ENCODE measurements around the gene GDNF.
A peak's percentile ranks its signal among the peaks of the same experiment; 100 is the strongest.

GDNF gene

DNA sequence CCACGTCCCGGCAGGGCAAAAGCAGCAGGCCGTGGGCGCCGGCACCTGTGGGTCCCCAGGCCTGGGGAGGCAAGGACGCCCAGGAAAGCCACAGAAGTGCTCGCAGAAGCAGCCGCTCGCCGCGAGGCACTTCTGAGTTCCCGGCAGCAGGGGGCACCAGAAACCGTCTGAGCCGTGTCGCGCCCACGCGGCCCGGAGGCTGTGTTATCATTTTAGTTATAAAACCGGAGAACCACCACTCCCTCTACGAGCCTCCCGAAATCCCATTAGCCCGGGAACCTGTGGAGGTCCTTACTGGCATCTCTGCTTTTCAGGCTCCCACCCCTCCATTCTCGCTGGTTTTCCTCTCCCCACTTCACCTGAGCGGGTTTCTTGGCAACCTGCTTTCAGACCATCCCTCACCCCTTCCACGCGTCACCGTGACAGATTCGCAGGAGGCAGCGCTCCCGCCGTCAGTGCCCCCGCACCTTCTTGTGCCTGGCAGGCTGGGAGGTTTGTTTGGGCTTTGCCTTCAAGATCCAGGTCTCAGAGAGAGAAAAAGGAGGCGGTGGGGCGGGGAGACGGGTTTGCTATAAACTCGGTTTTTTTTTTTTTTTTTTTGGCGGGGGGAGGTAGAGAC is 2.3 kb downstream of the GDNF start:
- Histone ChIP-seq H3K4me1 (ENCODE audit: control insufficient read depth, insufficient read depth, low read length) (peaks cover 19% of the 10 kb centered on the region), H3K36me3 (ENCODE audit: control insufficient read depth in 2 of 2, insufficient read depth in 1 of 2, low read length in 2 of 2) (peaks cover 0 to 6% of the 10 kb centered on the region in 2 experiments; a peak in 1 of 3 replicates), H3K4me3 (ENCODE audit: low read depth, low read length) (peak overlapping the region; percentile 8; the same call in 1 of the 2 replicates), H3K27ac (ENCODE audit: extremely low read depth, low read depth, low read length) (no peak overlapping the region), H3K9me3 (ENCODE audit: control insufficient read depth, insufficient read depth, low read depth, low read length) (no peaks in the 10 kb centered on the region)
- ChIA-PET CTCF (interaction anchor here (0.6 to 1.5 kb wide), 7 partner anchors 11 to 1428 kb away, joined by 3 to 7 read pairs (median 3); no protein-coding TSS in a partner anchor), POLR2A (no interaction called here)
- TF ChIP-seq EGR2 (tag by site-specific recombination; IDR thresholded peaks at IDR 0.05; ENCODE audit: low read depth) (no peak), ZIC2 (tag by site-specific recombination; IDR thresholded peaks at IDR 0.05) (no peak), ZNF626 (tag by site-specific recombination; IDR thresholded peaks at IDR 0.05) (no peak), ZNF354C (tag by site-specific recombination; IDR thresholded peaks at IDR 0.05; ENCODE audit: borderline replicate concordance, low read depth) (no peak), ZNF623 (tag by site-specific recombination; IDR thresholded peaks at IDR 0.05) (no peak), TRIM28 (IDR thresholded peaks at IDR 0.05; ENCODE audit: borderline replicate concordance, low read length) (no peak), ZNF302 (tag by site-specific recombination; IDR thresholded peaks at IDR 0.05; ENCODE audit: low read depth) (no peak), ZNF76 (tag by site-specific recombination; IDR thresholded peaks at IDR 0.05; ENCODE audit: borderline replicate concordance, low read depth) (no peak), ZNF37A (tag by site-specific recombination; IDR thresholded peaks at IDR 0.05) (no peak), ZNF701 (tag by site-specific recombination; IDR thresholded peaks at IDR 0.05) (no peak)
- TF ChIP-seq, protein P1, sequence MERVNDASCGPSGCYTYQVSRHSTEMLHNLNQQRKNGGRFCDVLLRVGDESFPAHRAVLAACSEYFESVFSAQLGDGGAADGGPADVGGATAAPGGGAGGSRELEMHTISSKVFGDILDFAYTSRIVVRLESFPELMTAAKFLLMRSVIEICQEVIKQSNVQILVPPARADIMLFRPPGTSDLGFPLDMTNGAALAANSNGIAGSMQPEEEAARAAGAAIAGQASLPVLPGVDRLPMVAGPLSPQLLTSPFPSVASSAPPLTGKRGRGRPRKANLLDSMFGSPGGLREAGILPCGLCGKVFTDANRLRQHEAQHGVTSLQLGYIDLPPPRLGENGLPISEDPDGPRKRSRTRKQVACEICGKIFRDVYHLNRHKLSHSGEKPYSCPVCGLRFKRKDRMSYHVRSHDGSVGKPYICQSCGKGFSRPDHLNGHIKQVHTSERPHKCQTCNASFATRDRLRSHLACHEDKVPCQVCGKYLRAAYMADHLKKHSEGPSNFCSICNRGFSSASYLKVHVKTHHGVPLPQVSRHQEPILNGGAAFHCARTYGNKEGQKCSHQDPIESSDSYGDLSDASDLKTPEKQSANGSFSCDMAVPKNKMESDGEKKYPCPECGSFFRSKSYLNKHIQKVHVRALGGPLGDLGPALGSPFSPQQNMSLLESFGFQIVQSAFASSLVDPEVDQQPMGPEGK (tag by site-specific recombination; IDR thresholded peaks at IDR 0.05), result no peak

DNA sequence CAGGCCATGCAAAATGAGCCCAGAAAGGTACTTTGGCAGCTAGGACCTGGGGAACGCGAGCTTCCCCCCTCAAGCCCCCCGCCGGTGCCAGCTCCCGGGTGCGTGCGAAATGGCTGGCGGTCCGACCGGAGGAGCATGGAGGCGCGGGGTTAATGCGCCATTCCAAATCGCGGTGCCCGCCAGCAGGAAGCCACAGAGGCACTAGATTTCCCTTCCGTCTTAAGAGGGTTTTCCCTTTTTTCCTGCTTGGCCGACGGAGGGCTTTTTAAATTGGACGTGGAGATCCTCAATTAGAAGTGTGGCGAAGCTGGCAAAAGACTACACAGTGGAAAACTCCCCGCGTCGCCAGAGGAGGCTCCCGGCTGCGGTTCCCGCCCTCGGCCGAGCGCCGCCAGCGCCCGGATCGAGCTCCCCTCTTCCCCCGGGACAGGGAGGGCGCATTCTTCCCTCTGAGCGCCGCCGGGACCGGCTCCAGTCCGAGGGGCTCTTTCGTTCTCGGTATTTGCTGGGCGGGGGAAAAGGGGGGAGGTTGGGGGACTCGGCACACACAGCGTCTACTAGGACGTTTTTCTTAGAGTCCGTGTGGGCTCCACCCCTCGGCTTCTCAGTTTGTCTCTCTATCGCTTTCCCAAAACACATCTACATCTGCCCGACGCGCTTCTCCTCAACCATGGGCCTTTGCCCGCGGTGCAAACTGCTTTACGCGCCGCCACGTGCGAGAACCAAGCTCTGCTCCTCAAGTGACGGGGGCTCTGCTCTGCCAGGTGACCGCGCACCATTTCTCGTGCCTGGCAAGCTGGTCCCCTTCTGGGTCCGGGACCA is 3.0 kb downstream of the GDNF start:
- ChIA-PET POLR2A (no interaction called here), CTCF (interaction anchor here (0.6 to 1.5 kb wide), 11 partner anchors 11 to 1427 kb away, joined by 3 to 7 read pairs (median 3); no protein-coding TSS in a partner anchor)
- TF ChIP-seq ZEB2 (tag by site-specific recombination; IDR thresholded peaks at IDR 0.05) (no peak), ZSCAN23 (tag by site-specific recombination; IDR thresholded peaks at IDR 0.05) (no peak)
- no peak overlapping the region for H3K27ac ChIP-seq (ENCODE audit: extremely low read depth, low read depth, low read length)
- no peaks in the 10 kb centered on the region for H3K9me3 ChIP-seq (ENCODE audit: control insufficient read depth, insufficient read depth, low read depth, low read length)
- peaks cover 22% of the 10 kb centered on the region for H3K4me1 ChIP-seq (ENCODE audit: control insufficient read depth, insufficient read depth, low read length)
- peak overlapping the region; percentile 8 for H3K4me3 ChIP-seq (ENCODE audit: low read depth, low read length)
- peaks cover 0 to 12% of the 10 kb centered on the region in 2 experiments; a peak in 1 of 3 replicates for H3K36me3 ChIP-seq (ENCODE audit: control insufficient read depth in 2 of 2, insufficient read depth in 1 of 2, low read length in 2 of 2)

DNA sequence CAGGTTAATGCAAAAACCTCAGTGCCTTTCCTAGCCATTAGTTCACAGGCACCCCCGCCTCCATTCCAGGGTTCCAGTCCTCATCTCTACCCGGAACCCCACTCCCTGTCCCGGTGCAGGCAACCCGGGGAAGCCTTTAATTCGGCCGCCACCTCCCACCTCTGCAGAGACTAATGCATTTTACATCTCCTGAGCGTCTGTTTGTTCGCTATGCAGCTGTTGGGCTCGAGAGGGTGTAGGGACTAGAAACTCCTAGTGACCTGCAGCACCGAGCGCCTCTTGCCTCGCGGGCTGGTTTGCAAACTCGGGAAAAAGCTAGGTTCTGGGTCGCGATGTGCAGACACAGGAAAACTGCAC is 3.6 kb downstream of the GDNF start:
- Histone ChIP-seq H3K36me3 (ENCODE audit: control insufficient read depth in 2 of 2, insufficient read depth in 1 of 2, low read length in 2 of 2) (peaks cover 0 to 16% of the 10 kb centered on the region in 2 experiments; a peak in 1 of 3 replicates), H3K27ac (ENCODE audit: extremely low read depth, low read depth, low read length) (no peak overlapping the region), H3K4me3 (ENCODE audit: low read depth, low read length) (no peak overlapping the region), H3K4me1 (ENCODE audit: control insufficient read depth, insufficient read depth, low read length) (peaks cover 20% of the 10 kb centered on the region), H3K9me3 (ENCODE audit: control insufficient read depth, insufficient read depth, low read depth, low read length) (no peaks in the 10 kb centered on the region)
- TF ChIP-seq REPIN1 (tag by site-specific recombination; IDR thresholded peaks at IDR 0.05; ENCODE audit: low read depth), result no peak
- TF ChIP-seq ZNF707 (tag by site-specific recombination; IDR thresholded peaks at IDR 0.05), result peak; percentile 60; the same call in 1 of the 2 replicates
- TF ChIP-seq GFI1B (tag by site-specific recombination; IDR thresholded peaks at IDR 0.05), result no peak
- TF ChIP-seq ZNF664 (tag by site-specific recombination; IDR thresholded peaks at IDR 0.05), result no peak
- ChIA-PET CTCF (interaction anchor here (0.5 to 1.5 kb wide), 10 partner anchors 10 to 356 kb away, joined by 3 to 7 read pairs (median 4); no protein-coding TSS in a partner anchor), POLR2A (no interaction called here)

Measured in HEK293 (cell line).